ENCODE results near the gene ADO.
A peak's percentile ranks its signal among the peaks of the same experiment; 100 is the strongest.

The ADO gene

GRCh38 chr10:62810156-62810902, 5.8 kb downstream of the ADO start:
- no peak overlapping the region for H3K4me3 ChIP-seq (ENCODE audit: low read depth, low read length)
- TF ChIP-seq CTCF (IDR thresholded peaks at IDR 0.05; ENCODE audit: low read depth, low read length), result no peak

- no peak for TF ChIP-seq CTCF (IDR thresholded peaks at IDR 0.05; ENCODE audit: low read depth, low read length)
- H3K4me3 ChIP-seq (ENCODE audit: low read depth, low read length), result no peak overlapping the region
Measured at GRCh38 chr10:62811159-62811875, 6.8 kb downstream of the ADO start.

GRCh38 chr10:62812672-62813439, 8.3 kb downstream of the ADO start:
- TF ChIP-seq CTCF (IDR thresholded peaks at IDR 0.05; ENCODE audit: low read depth, low read length), result no peak
- H3K4me3 ChIP-seq (ENCODE audit: low read depth, low read length), result no peak overlapping the region

GRCh38 chr10:62813453-62813852, 8.9 kb downstream of the ADO start:
- no peak for TF ChIP-seq CTCF (IDR thresholded peaks at IDR 0.05; ENCODE audit: low read depth, low read length)
- H3K4me3 ChIP-seq (ENCODE audit: low read depth, low read length), result no peak overlapping the region

GRCh38 chr10:62813981-62814380, 9.5 kb downstream of the ADO start:
- H3K4me3 ChIP-seq (ENCODE audit: low read depth, low read length), result no peak overlapping the region
- no peak for TF ChIP-seq CTCF (IDR thresholded peaks at IDR 0.05; ENCODE audit: low read depth, low read length)

GRCh38 chr10:62814756-62815380, 10.3 kb downstream of the ADO start:
- H3K4me3 ChIP-seq (ENCODE audit: low read depth, low read length), result peak overlapping the region; percentile 75
- no peak for TF ChIP-seq CTCF (IDR thresholded peaks at IDR 0.05; ENCODE audit: low read depth, low read length)

All from WI38 (cell line).